Measurements from ENCODE around the gene GINS3.

DNA sequence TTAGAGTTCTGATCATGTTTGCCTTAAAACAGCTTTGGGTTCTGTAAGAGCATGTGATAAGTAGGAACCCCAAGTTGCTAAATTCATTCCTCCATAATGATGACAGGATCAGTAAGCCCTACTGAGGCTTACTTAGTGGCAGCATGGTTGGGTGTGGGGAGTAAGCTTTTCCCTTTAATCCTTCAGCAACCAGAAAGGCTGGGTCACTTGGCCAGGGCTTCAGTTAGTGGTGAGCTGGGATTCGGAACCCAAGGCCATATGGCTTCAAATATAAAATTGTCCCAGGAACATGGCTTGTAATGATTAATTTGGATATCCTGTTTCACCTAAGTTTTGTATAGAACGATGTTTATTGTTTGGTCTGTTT lies 850 bp downstream of the GINS3 start:
- TF ChIP-seq, protein P1, sequence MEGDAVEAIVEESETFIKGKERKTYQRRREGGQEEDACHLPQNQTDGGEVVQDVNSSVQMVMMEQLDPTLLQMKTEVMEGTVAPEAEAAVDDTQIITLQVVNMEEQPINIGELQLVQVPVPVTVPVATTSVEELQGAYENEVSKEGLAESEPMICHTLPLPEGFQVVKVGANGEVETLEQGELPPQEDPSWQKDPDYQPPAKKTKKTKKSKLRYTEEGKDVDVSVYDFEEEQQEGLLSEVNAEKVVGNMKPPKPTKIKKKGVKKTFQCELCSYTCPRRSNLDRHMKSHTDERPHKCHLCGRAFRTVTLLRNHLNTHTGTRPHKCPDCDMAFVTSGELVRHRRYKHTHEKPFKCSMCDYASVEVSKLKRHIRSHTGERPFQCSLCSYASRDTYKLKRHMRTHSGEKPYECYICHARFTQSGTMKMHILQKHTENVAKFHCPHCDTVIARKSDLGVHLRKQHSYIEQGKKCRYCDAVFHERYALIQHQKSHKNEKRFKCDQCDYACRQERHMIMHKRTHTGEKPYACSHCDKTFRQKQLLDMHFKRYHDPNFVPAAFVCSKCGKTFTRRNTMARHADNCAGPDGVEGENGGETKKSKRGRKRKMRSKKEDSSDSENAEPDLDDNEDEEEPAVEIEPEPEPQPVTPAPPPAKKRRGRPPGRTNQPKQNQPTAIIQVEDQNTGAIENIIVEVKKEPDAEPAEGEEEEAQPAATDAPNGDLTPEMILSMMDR (IDR thresholded peaks at IDR 0.05), result no peak
- no peak for TF ChIP-seq POLR2AphosphoS5 (IDR thresholded peaks at IDR 0.05)
- no peak for TF ChIP-seq POLR2A (IDR thresholded peaks at IDR 0.05; ENCODE audit: low read depth)
- TF ChIP-seq EP300 (IDR thresholded peaks at IDR 0.05), result no peak
